Stimulated activated CD4-positive, alpha-beta T cell treated with anti-CD3 and anti-CD28 coated beads, Interleukin-4, amount 100 ng/mL, for 24 hours (primary cell): ENCODE data around the gene RBM28.

Source experiments
- DNase-seq: peaks from one replicate; pipeline ENCODE4 v3.0.0-alpha.2; 2020

Gene RBM28

DNA sequence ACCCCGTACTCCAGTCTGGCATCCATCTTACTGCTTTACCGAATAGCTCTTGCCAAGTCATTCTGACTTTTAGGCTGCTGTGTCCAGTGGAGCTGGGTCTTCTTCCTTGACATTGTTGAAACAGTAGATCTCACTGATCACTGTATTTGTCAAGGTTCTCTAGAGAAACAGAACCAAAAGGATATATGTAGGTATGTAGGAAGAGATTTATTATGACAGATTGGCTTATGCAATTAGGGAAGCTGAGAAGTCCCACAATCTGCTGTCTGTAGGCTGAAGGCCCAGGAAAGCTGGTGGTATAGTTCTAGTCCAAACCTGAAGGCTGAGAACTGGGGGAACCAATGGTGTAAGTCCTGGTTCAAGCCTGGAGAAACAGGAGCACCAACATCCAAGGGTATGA lies 29.9 kb upstream of the RBM28 start:
- no peak for DNase-seq

DNA sequence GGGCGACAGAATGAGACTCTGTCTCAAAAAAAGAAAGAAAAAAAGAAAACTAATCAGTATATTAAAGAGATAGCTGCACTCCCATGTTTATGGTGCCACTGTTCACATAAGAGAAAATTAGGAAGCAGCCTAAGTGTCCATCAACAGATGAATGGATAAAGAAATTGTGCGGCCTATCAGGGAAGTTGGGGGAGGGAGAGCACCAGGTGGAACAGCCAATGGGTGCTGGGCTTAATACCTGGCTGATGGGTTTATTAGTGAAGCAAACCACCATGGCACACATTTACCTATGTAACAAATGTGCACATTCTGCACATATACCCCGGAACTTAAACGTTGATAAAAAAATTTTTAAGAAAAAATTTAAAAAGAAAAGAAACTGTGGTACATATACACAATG lies 26.8 kb upstream of the RBM28 start:
- DNase-seq, result no peak

DNA sequence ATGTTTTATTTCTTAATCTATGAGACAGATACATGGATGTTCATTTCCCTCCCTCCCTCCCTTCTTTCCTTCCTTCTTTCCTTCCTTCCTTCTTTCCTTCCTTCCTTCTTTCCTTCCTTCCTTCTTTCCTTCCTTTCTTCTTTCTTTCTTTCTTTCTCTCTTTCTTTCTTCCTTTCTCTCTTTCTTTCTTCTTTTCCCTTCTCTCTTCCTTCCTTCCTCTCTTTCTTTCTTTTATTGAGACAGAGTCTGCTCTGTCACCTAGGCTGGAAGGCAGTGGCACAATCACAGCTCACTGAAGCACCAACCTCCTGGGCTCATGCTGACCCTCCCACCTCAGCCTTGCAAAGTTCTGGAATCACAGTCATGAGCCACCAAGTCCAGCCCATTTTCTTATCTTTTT lies 23.3 kb upstream of the RBM28 start:
- no peak for DNase-seq

DNA sequence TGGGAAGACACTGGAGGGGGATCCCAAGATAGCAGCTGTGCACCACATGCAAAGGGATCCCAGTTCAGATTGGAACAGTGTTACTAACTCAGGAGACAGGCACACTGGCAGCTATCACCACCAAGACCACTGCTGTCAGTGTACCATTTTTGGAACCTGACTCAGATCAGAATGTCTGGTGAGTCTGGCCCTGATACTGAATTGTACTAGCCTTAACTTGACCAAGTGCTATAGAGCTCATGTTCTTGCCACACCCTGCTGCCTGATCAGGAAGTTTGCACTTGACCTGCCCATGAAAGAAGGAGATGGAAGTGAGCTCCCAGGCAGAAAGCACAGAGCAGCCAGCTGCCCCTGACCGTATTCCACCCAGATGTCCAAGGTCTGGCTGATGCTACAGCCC lies 22.6 kb upstream of the RBM28 start:
- DNase-seq, result no peak

DNA sequence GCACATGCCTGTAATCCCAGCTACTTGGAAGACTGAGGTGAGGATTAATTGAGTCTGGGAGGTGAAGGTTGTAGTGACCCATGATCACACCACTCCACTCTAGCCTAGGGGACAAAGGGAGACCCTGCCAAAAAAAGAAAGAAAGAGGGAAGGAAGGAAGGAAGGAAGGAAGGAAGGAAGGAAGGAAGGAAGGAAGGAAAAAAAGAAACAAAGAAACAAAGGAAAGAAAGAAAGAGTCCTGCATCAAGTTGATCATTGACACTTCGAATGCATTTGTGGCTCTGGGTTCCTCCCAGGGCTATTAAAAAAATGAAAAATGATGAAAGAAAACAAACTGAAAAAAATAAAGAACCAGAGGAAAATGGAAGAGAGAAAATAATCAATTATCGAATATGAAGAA lies 21.7 kb upstream of the RBM28 start:
- no peak for DNase-seq

DNA sequence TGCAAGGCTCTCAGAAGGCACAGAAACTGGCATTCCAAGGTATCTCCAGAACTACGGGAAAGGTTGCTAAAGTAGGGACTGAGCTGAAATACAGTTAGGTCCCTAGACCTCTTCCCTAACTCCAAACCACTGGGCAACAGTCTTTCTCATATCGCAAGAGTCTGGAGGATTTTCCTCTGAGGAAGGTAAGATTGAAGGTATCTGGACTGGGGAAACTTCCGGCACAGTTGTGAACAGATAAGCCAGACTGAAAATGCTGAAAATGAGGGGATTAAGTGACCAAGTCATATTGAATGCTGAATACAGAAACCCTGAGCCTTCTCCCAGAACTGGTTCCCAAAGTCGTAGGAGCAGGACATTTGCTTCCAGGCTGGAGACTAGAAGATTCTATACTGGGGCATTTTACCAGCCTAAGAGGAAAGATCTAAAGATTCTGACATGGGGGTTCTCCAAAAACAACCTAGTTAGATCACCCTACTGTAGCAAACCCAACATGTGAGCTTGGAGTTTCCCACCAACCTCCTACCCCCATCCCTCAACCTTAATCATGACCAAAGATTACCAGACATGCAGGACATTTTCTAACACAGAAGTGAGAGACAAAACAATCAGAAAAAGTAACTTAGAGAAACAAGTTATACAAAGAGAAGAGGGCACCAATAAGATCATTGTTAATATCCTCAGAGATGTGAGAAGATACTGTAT lies 20.6 kb upstream of the RBM28 start:
- DNase-seq, result no peak

DNA sequence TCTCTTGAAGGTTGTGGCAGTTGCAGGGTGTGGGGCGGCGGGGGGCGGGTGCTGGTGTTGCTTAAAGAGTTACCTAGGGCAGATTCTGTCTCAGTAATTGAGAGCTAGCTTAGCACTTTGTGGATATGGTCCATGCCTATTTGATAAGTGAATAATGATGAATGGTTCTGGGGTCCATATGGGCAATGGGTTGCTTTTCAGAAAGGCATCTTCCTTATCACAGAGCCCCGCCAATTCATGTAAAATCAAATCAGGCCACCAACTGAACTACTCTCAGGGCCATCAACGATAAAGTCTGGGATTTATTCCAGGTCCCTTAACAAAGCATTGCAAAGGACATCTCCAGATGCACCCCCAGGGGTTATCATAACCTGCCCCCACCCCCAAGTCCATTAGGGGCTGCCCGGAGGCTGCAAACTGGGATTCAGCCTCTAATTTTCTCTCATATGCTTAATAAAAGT lies 19.6 kb upstream of the RBM28 start:
- DNase-seq, result no peak

DNA sequence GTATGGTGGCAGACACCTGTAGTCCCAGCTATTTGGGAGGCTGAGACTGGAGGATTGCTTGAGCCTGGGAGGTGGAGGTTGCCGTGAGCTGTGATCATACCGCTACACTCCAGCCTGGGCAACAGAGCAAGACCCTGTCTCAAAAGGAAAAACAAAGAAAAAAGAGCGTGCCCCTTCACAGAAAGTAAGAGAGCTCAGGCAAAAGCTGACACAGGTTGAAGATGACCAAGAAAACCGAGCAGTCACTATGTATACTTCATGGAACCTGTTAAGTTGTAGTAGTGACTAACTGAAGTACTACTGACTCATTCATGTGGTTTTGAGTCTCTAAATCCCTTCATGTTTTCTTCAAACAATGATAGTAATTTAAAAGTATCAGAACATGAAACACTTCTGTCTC lies 19.0 kb upstream of the RBM28 start:
- no peak for DNase-seq

DNA sequence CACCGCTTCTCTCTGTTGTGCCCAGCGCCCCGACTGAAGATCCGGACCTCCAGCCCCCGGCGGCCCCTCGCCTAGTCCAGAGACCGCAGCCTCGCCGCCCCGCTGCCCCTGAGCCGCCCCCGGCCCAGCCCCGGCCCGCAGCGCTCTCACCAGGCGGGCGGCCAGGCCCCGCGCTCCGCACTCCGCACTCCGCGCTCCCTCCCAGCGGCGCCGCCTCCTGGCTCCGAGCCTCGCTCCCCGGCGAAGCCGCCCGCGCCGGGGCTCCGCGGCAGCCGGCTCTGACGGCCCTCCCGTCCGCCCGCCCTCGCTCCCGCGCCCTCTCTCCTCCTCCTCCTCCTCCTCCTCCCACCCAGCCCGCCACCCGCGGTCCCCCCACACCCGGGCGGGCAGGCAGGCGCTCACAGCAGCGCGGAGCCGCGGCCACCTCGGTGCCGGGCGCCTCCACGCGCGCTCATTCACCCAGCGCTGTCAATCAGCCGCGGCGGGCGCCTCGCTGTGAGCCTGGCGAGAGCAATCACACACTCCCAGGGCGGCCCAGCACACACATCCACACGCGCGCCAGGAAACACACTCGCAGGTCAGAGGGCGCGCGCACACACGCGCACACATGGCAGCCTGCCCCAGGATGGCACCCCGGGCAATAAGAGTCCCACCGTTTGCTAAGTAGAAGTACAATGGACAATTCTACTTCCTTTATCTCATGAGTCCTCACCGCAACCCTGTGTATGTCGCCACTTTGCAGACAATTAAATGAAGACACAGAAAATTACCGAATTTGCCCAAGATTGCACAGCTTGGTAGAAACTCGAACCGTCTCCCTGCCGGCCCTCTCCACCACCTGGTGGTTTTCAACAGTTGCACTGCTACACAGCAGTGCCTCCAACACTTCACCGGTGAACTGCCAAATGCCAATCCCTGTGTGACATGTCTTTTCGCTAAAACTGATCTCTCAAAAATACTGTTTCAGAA lies 18.0 kb upstream of the RBM28 start, which contains the start of gene PRRT4:
TSS of gene PRRT4 (minus strand) at position 280 of the 969 bp plus-strand sequence.
- DNase-seq, result peak; percentile 23

DNA sequence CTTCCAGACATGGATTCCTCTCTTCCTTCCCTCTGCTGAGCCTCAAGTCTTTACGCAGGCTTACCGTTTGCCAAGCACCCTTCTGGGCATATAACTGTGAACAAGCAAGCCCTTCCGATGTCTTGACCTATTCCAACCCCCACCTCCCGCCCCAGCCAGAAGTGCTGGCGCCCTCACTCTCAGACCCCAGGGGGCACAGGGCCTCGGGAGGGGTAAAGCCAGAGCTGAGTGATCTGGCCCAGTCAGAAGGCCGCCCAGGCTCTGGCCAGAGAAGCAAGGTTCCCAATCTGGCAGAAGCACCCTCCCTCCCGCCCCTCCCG lies 16.6 kb upstream of the RBM28 start:
- no peak for DNase-seq

DNA sequence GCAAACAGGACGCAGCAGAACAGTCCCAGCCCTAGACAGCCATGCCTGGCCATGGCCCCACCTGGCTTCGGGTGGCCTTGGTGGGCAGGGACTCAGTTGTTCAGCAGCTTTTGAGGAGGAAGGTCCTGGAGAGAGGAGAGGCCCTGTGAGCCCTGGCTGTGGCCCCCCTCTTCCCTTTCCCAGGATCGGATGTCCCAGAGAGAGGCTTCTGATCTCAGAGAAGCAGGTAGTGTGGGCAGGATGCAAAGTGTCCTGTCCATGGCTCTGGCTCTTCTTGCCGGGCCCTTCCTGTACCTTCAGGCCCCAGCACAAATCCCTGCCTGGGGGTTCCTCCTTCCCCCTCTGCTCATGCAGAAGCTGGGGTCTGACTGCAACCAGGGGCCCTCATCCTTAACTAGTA lies 16.2 kb upstream of the RBM28 start:
- no peak for DNase-seq

DNA sequence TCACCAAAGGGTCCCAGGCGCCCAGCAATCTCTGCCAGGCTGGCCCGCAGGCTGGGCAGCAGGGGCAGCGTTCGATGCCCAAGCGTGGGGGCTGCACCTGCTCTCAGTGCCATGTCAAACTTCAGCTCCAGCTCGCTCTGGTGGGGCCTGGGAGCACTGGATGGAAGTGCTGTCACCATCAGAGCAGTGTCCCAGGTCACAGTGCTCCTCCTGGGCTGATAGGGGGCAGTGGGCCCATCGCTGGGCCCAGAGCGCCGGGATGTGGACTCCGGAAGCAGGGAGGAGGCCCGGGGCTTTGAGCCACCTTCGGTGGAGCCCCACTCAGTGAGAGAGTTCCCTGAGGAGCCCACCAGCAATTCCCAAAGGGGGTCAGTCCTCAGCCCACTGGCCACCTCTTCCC lies 15.6 kb upstream of the RBM28 start:
- no peak for DNase-seq

DNA sequence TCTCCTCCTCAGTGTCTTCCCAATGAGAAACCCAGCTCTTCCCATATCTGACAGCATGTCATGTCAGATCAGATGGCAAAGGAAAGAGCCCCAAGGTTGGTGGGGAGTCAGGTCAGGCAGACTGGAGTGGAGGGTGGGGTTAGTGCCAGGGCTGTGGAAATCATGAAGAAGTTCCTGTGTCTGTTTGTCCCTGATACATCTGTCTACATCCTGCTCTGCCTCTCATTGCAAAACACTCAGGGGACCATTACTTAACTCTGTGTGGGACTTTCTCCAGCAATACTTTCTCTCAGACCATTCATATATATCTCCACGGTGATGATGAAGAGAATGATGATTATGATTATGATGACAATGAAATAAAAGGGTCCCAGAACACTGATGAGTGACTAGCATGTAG lies 14.5 kb upstream of the RBM28 start:
- no peak for DNase-seq

DNA sequence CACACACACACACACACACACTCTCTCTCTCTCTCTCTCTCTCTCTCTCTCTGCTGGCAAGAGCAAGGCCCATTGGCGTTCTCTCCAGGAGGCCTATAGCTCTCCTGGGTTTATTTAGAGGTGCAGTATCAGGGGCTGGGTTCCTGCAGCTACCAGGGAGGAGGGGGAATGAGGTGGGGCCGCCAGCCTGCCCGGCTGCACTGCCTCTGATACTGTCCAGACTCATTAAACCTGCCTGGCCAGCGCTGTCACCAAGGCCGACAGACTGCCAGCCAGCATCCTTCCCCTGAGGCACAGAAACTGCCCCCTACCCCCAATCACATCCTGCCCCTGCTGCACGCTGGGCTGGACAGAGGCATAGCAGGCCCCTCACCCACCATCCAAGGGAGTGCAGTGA lies 13.5 kb upstream of the RBM28 start:
- no peak for DNase-seq

DNA sequence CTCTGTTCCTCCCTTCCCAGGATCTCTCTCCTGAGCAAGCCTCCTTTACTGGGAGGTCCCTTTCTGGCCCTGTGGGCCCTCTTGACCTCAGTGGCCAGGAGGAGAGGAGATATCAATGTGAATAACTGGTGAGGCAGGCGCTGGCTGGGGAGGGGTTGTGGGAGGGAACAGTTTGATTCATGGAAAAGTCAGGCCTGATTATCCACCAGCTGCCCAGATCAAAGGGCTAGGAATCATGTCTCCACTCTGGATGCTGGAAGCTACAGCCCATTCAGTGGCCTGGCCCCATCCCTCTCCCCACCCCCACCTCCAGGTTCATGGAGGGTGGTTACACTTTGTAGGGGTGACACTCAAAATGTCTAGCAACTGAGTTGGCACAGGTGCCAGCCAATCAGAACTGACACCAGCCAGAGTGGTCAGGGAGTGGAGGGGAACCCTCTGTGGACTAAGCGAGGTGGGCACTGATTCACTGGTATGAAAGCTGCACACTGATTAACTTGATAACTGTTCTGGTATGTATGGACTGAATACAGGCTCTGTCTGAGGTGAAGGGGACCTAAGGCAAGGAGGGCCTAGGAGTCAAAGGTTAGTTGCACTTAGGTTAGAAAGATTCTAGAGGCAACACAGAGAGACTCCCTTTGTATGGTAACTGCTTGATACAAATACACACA lies 13.0 kb upstream of the RBM28 start:
- no peak for DNase-seq

DNA sequence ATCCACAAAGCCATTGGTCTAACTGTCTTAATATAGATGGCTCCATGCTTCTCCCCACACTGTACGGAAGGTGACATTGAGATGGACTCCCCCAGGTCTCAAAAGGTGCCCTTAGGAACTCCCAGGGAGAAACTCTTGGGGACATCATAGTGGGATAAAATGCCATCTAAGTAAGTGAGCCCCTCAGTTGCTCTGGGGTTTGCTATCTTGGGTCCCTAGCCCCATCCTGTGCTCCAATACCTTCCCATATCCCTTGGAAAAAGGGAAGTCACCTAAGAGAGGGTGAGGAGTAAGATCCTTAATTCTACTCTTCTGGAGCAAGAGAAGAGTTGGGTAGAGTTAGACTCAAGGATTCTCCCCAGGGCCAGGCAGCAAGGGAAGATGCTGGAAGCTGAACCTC lies 9.9 kb upstream of the RBM28 start:
- no peak for DNase-seq

DNA sequence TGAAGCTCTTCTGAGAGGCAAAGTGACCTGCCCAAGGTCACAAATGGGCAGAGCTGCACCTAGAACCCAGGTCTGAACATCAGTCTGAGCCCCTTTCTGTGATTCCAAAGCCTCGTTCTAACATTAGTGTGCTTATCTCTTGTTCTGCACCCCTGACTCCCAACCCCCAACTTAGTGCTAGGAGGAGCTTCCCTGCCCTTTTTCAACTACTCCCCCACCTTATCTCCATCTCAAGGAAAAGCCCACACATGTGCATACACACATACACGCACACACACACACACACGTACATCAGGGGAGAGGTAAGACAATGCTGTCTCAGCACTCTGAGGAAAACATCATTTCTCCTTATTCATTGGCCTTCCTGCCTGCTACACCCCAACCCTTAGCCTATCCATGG lies 9.5 kb upstream of the RBM28 start:
- DNase-seq, result no peak

DNA sequence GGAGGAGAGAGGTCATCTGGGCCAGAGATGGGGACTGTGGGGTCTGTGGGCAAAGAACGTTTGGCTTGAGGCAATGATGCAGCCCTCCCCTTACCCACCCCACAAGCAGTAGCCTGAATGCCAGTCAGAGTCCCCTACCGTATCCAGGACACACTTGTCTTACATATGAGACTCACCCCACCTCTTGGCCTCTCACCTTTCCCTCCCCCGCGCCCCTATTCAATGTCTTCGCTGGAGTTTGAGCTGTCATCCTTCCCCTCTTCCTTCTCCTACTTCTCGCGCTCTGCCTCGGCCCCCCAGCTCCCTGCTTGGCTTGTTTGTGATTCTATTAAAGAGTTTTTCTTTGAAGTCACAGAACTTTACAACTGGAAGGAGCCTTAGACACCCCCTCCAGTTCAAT lies 8.9 kb upstream of the RBM28 start:
- DNase-seq, result no peak

DNA sequence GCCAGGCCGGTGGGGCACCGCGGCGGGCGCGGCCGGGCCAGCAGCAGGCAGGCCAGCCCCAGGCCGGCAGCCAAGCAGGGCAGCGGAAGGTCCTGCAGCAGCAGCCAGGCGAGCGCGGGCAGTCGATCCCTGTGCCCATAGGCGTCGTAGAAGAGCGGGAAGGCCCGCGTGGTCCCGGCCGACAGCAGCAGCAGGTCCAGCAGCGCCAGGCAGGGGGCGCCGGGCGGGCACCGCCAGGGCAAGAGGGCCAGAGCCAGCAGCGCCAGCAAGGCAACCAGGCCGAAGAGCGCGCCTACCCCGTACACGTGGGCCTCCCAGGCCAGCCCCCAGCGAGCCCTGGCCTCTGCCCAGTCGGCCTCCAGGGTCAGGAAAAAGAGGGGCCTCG lies 8.4 kb upstream of the RBM28 start:
- peak; percentile 27 for DNase-seq

DNA sequence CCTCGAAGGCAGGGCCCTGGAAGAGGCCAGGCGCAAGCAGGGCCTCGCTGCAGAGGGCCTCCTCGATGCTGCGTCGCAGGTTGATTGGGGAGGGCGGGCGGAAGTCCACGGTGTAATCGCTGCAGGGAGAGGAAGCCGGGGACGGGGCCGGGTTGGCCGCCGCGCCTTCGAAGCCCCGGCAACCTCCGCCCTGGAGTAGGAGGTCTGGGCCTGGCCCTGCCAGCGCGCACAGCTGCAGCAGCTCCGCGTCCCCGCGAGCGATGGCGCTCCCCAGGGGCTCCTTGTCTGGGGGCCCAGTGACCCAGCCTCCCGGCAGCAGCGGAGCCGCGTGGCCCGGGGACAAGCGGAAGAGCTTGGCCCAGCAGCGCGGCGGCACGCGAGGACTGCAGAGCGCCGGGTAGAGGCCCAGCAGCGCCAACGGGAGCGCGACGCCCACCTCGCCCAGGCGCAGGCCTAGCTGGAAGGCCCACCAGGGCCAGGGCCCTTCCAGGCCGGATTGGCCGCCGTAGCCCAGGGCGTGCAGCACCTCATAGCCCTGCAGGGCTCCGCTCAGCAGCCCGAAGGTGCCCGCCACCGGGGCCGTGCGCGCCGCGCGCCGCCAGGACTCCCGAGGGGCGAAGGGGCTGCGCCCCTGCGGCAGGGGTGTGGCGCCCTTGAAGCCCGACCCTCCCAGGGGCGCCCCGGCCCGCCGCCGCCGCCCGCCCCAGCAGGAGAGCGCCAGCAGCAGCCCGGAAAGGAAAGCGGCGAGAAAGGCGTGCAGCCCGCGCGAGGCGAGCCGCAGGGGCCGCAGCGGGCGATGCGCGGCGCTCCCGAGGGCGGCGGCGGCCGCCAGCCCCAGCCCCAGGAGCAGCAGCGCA lies 7.8 kb upstream of the RBM28 start:
- no peak for DNase-seq

DNA sequence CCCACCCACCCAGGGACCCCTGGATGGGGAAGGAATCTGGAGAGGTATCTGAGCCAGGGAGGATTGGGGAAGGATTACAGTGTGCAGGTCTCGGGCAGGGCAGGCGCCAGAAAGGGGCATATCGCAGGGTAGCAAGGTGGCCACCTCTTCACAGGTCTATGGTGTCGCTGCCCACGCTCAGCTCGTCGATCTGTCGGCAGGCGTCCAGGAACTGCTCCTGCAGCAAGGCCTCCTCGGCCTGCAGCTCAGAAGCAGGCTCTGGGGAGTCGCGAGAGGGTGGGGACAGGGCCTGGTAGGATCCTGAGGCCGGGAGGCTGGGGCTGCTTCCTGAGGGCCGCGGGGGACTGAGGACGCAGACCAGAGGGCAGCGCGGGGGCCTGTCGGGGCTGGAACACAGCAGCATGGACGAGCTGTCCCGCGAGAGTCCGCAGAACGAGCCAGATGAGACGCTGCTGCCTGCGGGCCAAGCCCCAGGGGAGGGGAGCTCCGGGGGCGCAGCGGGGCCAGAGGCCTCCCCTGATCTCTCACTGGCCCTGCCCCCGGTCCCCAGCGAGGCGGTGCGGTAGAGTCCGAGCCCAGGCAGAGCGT lies 7.1 kb upstream of the RBM28 start:
- no peak for DNase-seq

DNA sequence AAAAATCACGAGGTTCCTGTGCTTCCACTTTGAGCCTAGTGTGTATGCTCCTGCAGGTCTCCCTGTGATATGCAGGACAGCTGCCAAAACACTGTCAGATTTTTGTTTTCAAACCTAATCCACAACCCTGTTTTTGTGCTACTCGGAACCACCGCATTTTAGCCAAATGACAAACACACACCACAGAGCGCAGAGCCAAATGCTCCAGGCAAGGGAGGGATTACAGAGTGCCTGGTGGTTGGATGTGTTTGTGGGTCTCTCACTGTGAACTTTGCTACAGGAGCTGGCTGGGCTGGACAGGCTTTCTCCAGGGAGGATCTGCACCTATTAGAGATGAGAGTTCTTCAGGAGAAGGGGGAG lies 5.7 kb upstream of the RBM28 start:
- no peak for DNase-seq
